Fibroblast of lung (primary cell): Measurements from ENCODE around the gene TENT4A. TPM values are rescaled to one million over a fixed set of nuclear protein-coding genes. Genes with fewer than 3 reads are reported as not detected.

ENCODE experiments used
- DNase-seq, 2 donors: peaks; one replicate each; pipeline versions ENCODE4 v3.0.0 to v3.0.0-alpha.2; 2010; ENCODE audit warnings: low read depth in 2 of 2
- H2AFZ ChIP-seq: 2 replicates; pipeline ENCODE4 v1.5.1; 2012; ENCODE audit warnings: low read length, control low read depth, inconsistent platforms
- H3K27ac ChIP-seq: 2 replicates; pipeline ENCODE4 v1.5.1; 2011; ENCODE audit warnings: low read length, control low read depth; ENCODE audit not compliant: insufficient read depth
- H3K27me3 ChIP-seq: 2 replicates; pipeline ENCODE4 v1.5.1; 2011; ENCODE audit warnings: mild to moderate bottlenecking, low read length; ENCODE audit not compliant: control insufficient read depth, insufficient read depth
- H3K36me3 ChIP-seq: 2 replicates; pipeline ENCODE4 v1.5.1; 2011; ENCODE audit warnings: low read length; ENCODE audit not compliant: control insufficient read depth, insufficient read depth
- H3K4me1 ChIP-seq: 2 replicates; pipeline ENCODE4 v1.5.1; 2011; ENCODE audit warnings: low read length; ENCODE audit not compliant: control insufficient read depth, insufficient read depth; ENCODE audit errors: extremely low read depth
- H3K4me2 ChIP-seq: 2 replicates; pipeline ENCODE4 v1.5.1; 2011; ENCODE audit warnings: low read length, control low read depth; ENCODE audit not compliant: insufficient read depth; ENCODE audit errors: extremely low read depth
- H3K4me3 ChIP-seq, 4 experiments: fragments of 200-600 bp in 1 of 4; sonication (generic) in 1 of 4; replicated peaks in 1 of 4; 2 replicates each; pipeline ENCODE4 v1.5.1; 2011 to 2016; ENCODE audit warnings: low read length in 4 of 4, low read depth in 3 of 4, mild to moderate bottlenecking in 3 of 4, control low read depth in 2 of 4, inconsistent platforms in 1 of 4, mixed read lengths in 1 of 4; ENCODE audit not compliant: insufficient read depth in 1 of 4; ENCODE audit errors: control extremely low read depth in 1 of 4
- H3K79me2 ChIP-seq: 2 replicates; pipeline ENCODE4 v1.5.1; 2012; ENCODE audit warnings: mild to moderate bottlenecking, low read length, inconsistent platforms; ENCODE audit not compliant: control insufficient read depth, insufficient read depth
- H3K9ac ChIP-seq: 2 replicates; pipeline ENCODE4 v1.5.1; 2011; ENCODE audit warnings: mild to moderate bottlenecking, low read length, control low read depth; ENCODE audit not compliant: insufficient read depth
- H3K9me3 ChIP-seq: 2 replicates; pipeline ENCODE4 v1.5.1; 2012; ENCODE audit warnings: low read depth, low read length; ENCODE audit not compliant: control insufficient read depth, insufficient read depth
- H4K20me1 ChIP-seq: 2 replicates; pipeline ENCODE4 v1.5.1; 2011; ENCODE audit warnings: low read length; ENCODE audit not compliant: control insufficient read depth, insufficient read depth; ENCODE audit errors: extremely low read depth
- CTCF ChIP-seq, 2 donors: IDR thresholded peaks in 1 of 2; conservative IDR thresholded peaks in 1 of 2; 1 replicate in 1 of 2; 2 replicates in 1 of 2; pipeline ENCODE4 v1.5.1; 2011 to 2012; ENCODE audit warnings: low read length in 2 of 2, control low read depth in 1 of 2, inconsistent platforms in 1 of 2, low read depth in 1 of 2, mild to moderate bottlenecking in 1 of 2
- EZH2 ChIP-seq: IDR thresholded peaks from 2 replicates; pipeline ENCODE4 v1.5.1; 2012; ENCODE audit warnings: low read length, control low read depth, mild to moderate bottlenecking; ENCODE audit errors: missing control alignments
- polyA plus RNA-seq, 2 donors: library from polyadenylated mRNA; depleted of rRNA in 1 of 2; stranded (reverse) in 1 of 2; unstranded in 1 of 2; fragments of >200 nt; gene quantifications; 2 replicates each; pipeline ENCODE4 v1.2.1, GENCODE V29; 2011 to 2012; ENCODE audit warnings: missing spikeins in 1 of 2
- total RNA-seq: library from RNA; depleted of rRNA; stranded (reverse); fragments of >200 nt; gene quantifications from 2 replicates; pipeline ENCODE4 v1.2.1, GENCODE V29; 2014

Gene TENT4A
- total and polyA plus RNA-seq, 2 donors (not counting 1 experiment from before 2014, with no cell fraction given): 3.1 to 10.4 TPM

GRCh38 chr5:6716629-6717149 is 3.5 kb downstream of the TENT4A start:
- Histone ChIP-seq H3K9ac (no peak overlapping the region), H3K27ac (no peak overlapping the region), H3K4me3 (peak overlapping the region in 3 of 4 experiments; percentile 68 to 86 (median 82)), H3K36me3 (peaks cover 2% of the 10 kb centered on the region), H3K79me2 (peaks cover 75% of the 10 kb centered on the region), H3K9me3 (no peaks in the 10 kb centered on the region), H2AFZ (no peak overlapping the region), H3K4me2 (peak overlapping the region; percentile 98), H3K4me1 (peaks cover 19% of the 10 kb centered on the region), H4K20me1 (peaks cover 6% of the 10 kb centered on the region), H3K27me3 (no peaks in the 10 kb centered on the region)
- no peak for DNase-seq
- TF ChIP-seq CTCF (conservative IDR thresholded peaks at IDR 0.05 in 1 of 2, IDR thresholded peaks at IDR 0.05 in 1 of 2; ENCODE audit: low read depth in 1 of 2, low read length in 2 of 2) (no peak), EZH2 (no peak)

DNA sequence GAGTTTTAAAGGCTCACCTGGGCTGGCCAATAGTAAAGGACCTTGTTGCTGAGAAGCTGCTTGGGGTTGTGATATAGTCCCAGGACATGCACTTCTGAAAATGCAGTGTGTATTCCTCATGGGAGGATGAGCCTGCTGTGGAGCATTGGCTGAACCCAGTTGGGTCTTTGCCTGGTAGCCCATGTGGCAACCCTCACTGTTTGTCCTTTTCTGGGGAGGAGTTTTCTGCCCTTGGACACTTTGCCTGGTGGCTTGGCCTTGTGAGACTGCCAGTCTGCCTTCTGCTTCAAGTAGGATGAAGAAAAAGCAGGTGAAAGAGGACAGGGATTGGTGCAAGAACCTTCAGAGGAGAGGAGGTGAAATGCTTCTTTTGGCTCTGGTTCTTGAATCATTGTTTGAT is 4.0 kb downstream of the TENT4A start:
- Histone ChIP-seq H3K4me3 (no peak overlapping the region), H3K79me2 (peaks cover 80% of the 10 kb centered on the region), H3K9ac (no peak overlapping the region), H3K36me3 (peaks cover 2% of the 10 kb centered on the region), H3K4me1 (peaks cover 21% of the 10 kb centered on the region), H3K9me3 (no peaks in the 10 kb centered on the region), H2AFZ (no peak overlapping the region), H3K4me2 (peak overlapping the region; percentile 98), H3K27ac (no peak overlapping the region), H3K27me3 (no peaks in the 10 kb centered on the region), H4K20me1 (peaks cover 6% of the 10 kb centered on the region)
- DNase-seq: no peak
- TF ChIP-seq CTCF (conservative IDR thresholded peaks at IDR 0.05 in 1 of 2, IDR thresholded peaks at IDR 0.05 in 1 of 2; ENCODE audit: low read depth in 1 of 2, low read length in 2 of 2): no peak

DNA sequence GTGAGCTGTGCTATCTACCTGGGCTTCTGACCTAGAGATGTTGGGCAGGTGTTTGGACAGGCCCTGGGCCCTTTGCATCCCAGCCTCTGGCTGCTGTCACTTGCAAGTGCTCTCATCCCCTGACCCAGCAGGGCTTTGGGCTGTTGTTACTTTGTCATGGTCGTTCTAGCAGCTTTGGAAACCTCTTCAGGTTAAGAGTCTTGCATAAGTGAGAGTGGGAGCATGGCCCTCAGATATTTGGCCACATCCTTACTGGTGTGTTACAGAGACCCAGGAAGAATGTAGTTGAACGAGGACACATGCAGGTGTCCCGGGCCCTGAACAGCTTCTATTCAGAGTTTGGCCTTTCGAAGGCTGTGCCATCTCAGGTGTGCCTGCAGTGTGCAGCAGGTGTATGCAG is 4.5 kb downstream of the TENT4A start:
- no peak for DNase-seq
- H3K27ac ChIP-seq: no peak overlapping the region
- H3K36me3 ChIP-seq: peaks cover 2% of the 10 kb centered on the region
- no peak overlapping the region for H2AFZ ChIP-seq
- peaks cover 6% of the 10 kb centered on the region for H4K20me1 ChIP-seq
- H3K79me2 ChIP-seq: peaks cover 85% of the 10 kb centered on the region
- TF ChIP-seq EZH2 (no peak), CTCF (conservative IDR thresholded peaks at IDR 0.05 in 1 of 2, IDR thresholded peaks at IDR 0.05 in 1 of 2; ENCODE audit: low read depth in 1 of 2, low read length in 2 of 2) (no peak)
- H3K9ac ChIP-seq: no peak overlapping the region
- no peak overlapping the region for H3K4me2 ChIP-seq
- H3K9me3 ChIP-seq: no peaks in the 10 kb centered on the region
- H3K4me1 ChIP-seq: peaks cover 21% of the 10 kb centered on the region
- no peak overlapping the region for H3K4me3 ChIP-seq
- H3K27me3 ChIP-seq: no peaks in the 10 kb centered on the region
